K562 treated with DMSO at 1 percent for 48 hours (cell line): Measurements from ENCODE around the gene TTLL6. TPM values are rescaled to one million over a fixed set of nuclear protein-coding genes. Genes with fewer than 3 reads are reported as not detected.

Experiments used
- total RNA-seq: library from RNA; unstranded; fragments of 300-600 nt; gene quantifications from 2 replicates; pipeline ENCODE4 v1.2.3, GENCODE V29; 2022; ENCODE audit warnings: low replicate concordance; ENCODE audit errors: extremely low read depth

The TTLL6 gene
- total RNA-seq: not detected in 2 replicates

GRCh38 chr17:48816774-48817590, at the start of gene TTLL6:
TSS of gene TTLL6 (minus strand) at chr17:48817229. CDS start at chr17:48817072, 157 bp downstream.

GRCh38 chr17:48830840-48831548, 14.0 kb upstream of the TTLL6 start, which contains the start of gene CALCOCO2:
TSS of gene CALCOCO2 (plus strand) at chr17:48831035. CDS start at chr17:48841708, 10,673 bp downstream.

GRCh38 chr17:48728232-48729231, 88.5 kb downstream of the TTLL6 start, which contains the start of gene HOXB13:
TSS of gene HOXB13 (minus strand) at chr17:48728750. CDS start at chr17:48728593, 157 bp downstream.

GRCh38 chr17:48722915-48723422, 94.1 kb downstream of the TTLL6 start, which contains the start of gene PRAC2:
TSS of gene PRAC2 (plus strand) at chr17:48723185. CDS start at chr17:48724411, 1,226 bp downstream.

GRCh38 chr17:48722201-48722907, 94.7 kb downstream of the TTLL6 start, which contains the start of gene PRAC1:
TSS of gene PRAC1 (minus strand) at chr17:48722518. CDS start at chr17:48722392, 126 bp downstream.

Other genes starting within 250 kb of the TTLL6 start
- gene HOXB4, start 238.9 kb downstream of the TTLL6 start, total RNA-seq: not detected in 2 replicates
- gene HOXB3, start 227.0 kb downstream of the TTLL6 start, total RNA-seq: not detected in 2 replicates
- not detected in 2 replicates for gene HOXB5, start 223.4 kb downstream of the TTLL6 start, total RNA-seq
- not detected in 2 replicates for gene HOXB6, start 212.2 kb downstream of the TTLL6 start, total RNA-seq
- not detected in 2 replicates for gene HOXB7, start 206.2 kb downstream of the TTLL6 start, total RNA-seq
- not detected in 2 replicates for gene HOXB8, start 201.9 kb downstream of the TTLL6 start, total RNA-seq
- not detected in 2 replicates for gene HOXB9, start 190.9 kb downstream of the TTLL6 start, total RNA-seq
- gene PRAC1, start 94.7 kb downstream of the TTLL6 start, total RNA-seq: not detected in 2 replicates
- gene PRAC2, start 94.0 kb downstream of the TTLL6 start, total RNA-seq: not detected in 2 replicates
- gene HOXB13, start 88.5 kb downstream of the TTLL6 start, total RNA-seq: not detected in 2 replicates
- not detected in 2 replicates for gene CALCOCO2, start 13.8 kb upstream of the TTLL6 start, total RNA-seq
- gene ATP5MC1, start 75.6 kb upstream of the TTLL6 start, total RNA-seq: not detected in 2 replicates
- gene UBE2Z, start 91.2 kb upstream of the TTLL6 start, total RNA-seq: not detected in 2 replicates
- gene SNF8, start 127.6 kb upstream of the TTLL6 start, total RNA-seq: not detected in 2 replicates
- not detected in 2 replicates for gene GIP, start 151.4 kb upstream of the TTLL6 start, total RNA-seq
- 183 TPM in 1 of 2 replicates, not detected in the other for gene IGF2BP1, start 180.2 kb upstream of the TTLL6 start, total RNA-seq